Keratinocyte (primary cell): Measurements from ENCODE around the gene KLHL29. TPM values are rescaled to one million over a fixed set of nuclear protein-coding genes. Genes with fewer than 3 reads are reported as not detected.

Experiments
- DNase-seq: peaks from one replicate; pipeline ENCODE4 v3.0.0-alpha.2; 2011; ENCODE audit warnings: low read depth, missing footprints, low spot score
- FAIRE-seq: peaks from 2 replicates; lab custom pipeline; 2011; peaks lifted over from hg19 to GRCh38; lab: Jason Lieb, UNC
- H2AFZ ChIP-seq: 2 replicates; pipeline ENCODE4 v1.6.0; 2012; ENCODE audit warnings: low read length, control low read depth, inconsistent platforms; ENCODE audit not compliant: control insufficient read depth
- H3K27ac ChIP-seq: 2 replicates; pipeline ENCODE4 v1.5.1; 2011; ENCODE audit warnings: low read length; ENCODE audit not compliant: control insufficient read depth, insufficient read depth
- H3K27me3 ChIP-seq: 3 replicates; pipeline ENCODE4 v1.6.0; 2011; ENCODE audit warnings: low read length; ENCODE audit not compliant: control insufficient read depth, insufficient read depth; ENCODE audit errors: extremely low read depth
- H3K36me3 ChIP-seq, 2 experiments: 2 replicates in 1 of 2; 3 replicates in 1 of 2; pipeline ENCODE4 v1.5.1; 2011; ENCODE audit warnings: low read length in 2 of 2, mild to moderate bottlenecking in 1 of 2; ENCODE audit not compliant: control insufficient read depth in 2 of 2, insufficient read depth in 2 of 2; ENCODE audit errors: extremely low read depth in 1 of 2
- H3K4me1 ChIP-seq: 3 replicates; pipeline ENCODE4 v1.5.1; 2011; ENCODE audit warnings: low read length; ENCODE audit not compliant: control insufficient read depth, insufficient read depth; ENCODE audit errors: extremely low read depth
- H3K4me2 ChIP-seq: 3 replicates; pipeline ENCODE4 v1.6.0; 2011; ENCODE audit warnings: low read depth, low read length; ENCODE audit not compliant: control insufficient read depth, insufficient read depth; ENCODE audit errors: extremely low read depth
- H3K4me3 ChIP-seq, 3 experiments: fragments of 200-600 bp in 1 of 3; sonication (generic) in 1 of 3; 2 replicates in 2 of 3; 3 replicates in 1 of 3; pipeline ENCODE4 v1.5.1; 2011 to 2016; ENCODE audit warnings: low read length in 3 of 3, mild to moderate bottlenecking in 3 of 3, control low read depth in 2 of 3, inconsistent platforms in 1 of 3, low read depth in 1 of 3, mixed read lengths in 1 of 3, mixed run types in 1 of 3, moderate library complexity in 1 of 3; ENCODE audit not compliant: control insufficient read depth in 2 of 3, insufficient read depth in 2 of 3; ENCODE audit errors: extremely low read depth in 1 of 3
- H3K79me2 ChIP-seq: 2 replicates; pipeline ENCODE4 v1.6.0; 2012; ENCODE audit warnings: low read length; ENCODE audit not compliant: control insufficient read depth, insufficient read depth
- H3K9ac ChIP-seq: 3 replicates; pipeline ENCODE4 v1.6.0; 2011; ENCODE audit warnings: low read length; ENCODE audit not compliant: control insufficient read depth, insufficient read depth; ENCODE audit errors: extremely low read depth
- H3K9me1 ChIP-seq: 3 replicates; pipeline ENCODE4 v1.6.0; 2011; ENCODE audit warnings: low read length; ENCODE audit not compliant: control insufficient read depth, insufficient read depth; ENCODE audit errors: extremely low read depth
- H3K9me3 ChIP-seq: 2 replicates; pipeline ENCODE4 v1.5.1; 2012; ENCODE audit warnings: low read depth, low read length; ENCODE audit not compliant: control insufficient read depth
- H4K20me1 ChIP-seq: 3 replicates; pipeline ENCODE4 v1.6.0; 2011; ENCODE audit warnings: low read length; ENCODE audit not compliant: control insufficient read depth, insufficient read depth; ENCODE audit errors: extremely low read depth
- EZH2 ChIP-seq: IDR thresholded peaks from one replicate; pipeline ENCODE4 v1.6.1; 2012; ENCODE audit warnings: inconsistent platforms, mild to moderate bottlenecking, low read length, moderate library complexity
- dilution Hi-C: fragments of 300-500 bp; cut with MboI; formaldehyde crosslinking; loops from one replicate; pipeline ENCODE4 v1.7.0; 2020; ENCODE audit warnings: low sequenced_read_pairs; ENCODE audit not compliant: extremely low pct_ligation_motif_present
- polyA plus RNA-seq, 5 experiments: library from polyadenylated mRNA; depleted of rRNA in 3 of 5; stranded (reverse) in 3 of 5; stranded (forward) in 1 of 5; unstranded in 1 of 5; fragments of >200 nt; gene quantifications; 1 replicate in 1 of 5; 2 replicates in 3 of 5; 3 replicates in 1 of 5; pipeline versions ENCODE4 v1.2.1 to v1.2.3, GENCODE V29; 2011 to 2012; ENCODE audit warnings: missing spikeins in 2 of 5, low read depth in 1 of 5, low replicate concordance in 1 of 5
- TF ChIP-seq, protein P1 (sequence below), 3 experiments: IDR thresholded peaks in 1 of 3; conservative IDR thresholded peaks in 1 of 3; optimal IDR thresholded peaks in 1 of 3; 2 replicates in 2 of 3; 3 replicates in 1 of 3; pipeline versions ENCODE3 to v1.5.1; 2011; ENCODE audit warnings: low read length in 3 of 3, mild to moderate bottlenecking in 3 of 3, moderate library complexity in 2 of 3, control low read depth in 1 of 3, inconsistent platforms in 1 of 3; ENCODE audit not compliant: insufficient read depth in 2 of 3; ENCODE audit errors: extremely low read depth in 1 of 3

Gene KLHL29
- polyA plus RNA-seq, 1 donor (not counting 4 experiments of a cell fraction or from before 2014, with no cell fraction given) = 4.7 TPM

- no peaks in the 10 kb centered on the region for H3K27me3 ChIP-seq
- peaks cover 15% of the 10 kb centered on the region for H3K79me2 ChIP-seq
- no peak for FAIRE-seq
- TF ChIP-seq, protein P1, sequence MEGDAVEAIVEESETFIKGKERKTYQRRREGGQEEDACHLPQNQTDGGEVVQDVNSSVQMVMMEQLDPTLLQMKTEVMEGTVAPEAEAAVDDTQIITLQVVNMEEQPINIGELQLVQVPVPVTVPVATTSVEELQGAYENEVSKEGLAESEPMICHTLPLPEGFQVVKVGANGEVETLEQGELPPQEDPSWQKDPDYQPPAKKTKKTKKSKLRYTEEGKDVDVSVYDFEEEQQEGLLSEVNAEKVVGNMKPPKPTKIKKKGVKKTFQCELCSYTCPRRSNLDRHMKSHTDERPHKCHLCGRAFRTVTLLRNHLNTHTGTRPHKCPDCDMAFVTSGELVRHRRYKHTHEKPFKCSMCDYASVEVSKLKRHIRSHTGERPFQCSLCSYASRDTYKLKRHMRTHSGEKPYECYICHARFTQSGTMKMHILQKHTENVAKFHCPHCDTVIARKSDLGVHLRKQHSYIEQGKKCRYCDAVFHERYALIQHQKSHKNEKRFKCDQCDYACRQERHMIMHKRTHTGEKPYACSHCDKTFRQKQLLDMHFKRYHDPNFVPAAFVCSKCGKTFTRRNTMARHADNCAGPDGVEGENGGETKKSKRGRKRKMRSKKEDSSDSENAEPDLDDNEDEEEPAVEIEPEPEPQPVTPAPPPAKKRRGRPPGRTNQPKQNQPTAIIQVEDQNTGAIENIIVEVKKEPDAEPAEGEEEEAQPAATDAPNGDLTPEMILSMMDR (optimal IDR thresholded peaks at IDR 0.05 in 1 of 3, IDR thresholded peaks at IDR 0.05 in 1 of 3, conservative IDR thresholded peaks at IDR 0.05 in 1 of 3; ENCODE audit: extremely low read depth in 1 of 3, insufficient read depth in 2 of 3, low read length in 3 of 3) = no peak
- TF ChIP-seq EZH2 = no peak
- no peak overlapping the region for H2AFZ ChIP-seq
- dilution Hi-C loops = no loop called here
- no peak overlapping the region for H3K27ac ChIP-seq
- no peaks in the 10 kb centered on the region for H3K9me3 ChIP-seq
- peaks cover 15% of the 10 kb centered on the region for H3K4me1 ChIP-seq
- H3K9me1 ChIP-seq = peaks cover 3% of the 10 kb centered on the region
- no peak overlapping the region for H3K9ac ChIP-seq
- peaks cover 9% of the 10 kb centered on the region for H4K20me1 ChIP-seq
- H3K4me2 ChIP-seq = no peak overlapping the region
- no peak for DNase-seq
- no peak overlapping the region for H3K4me3 ChIP-seq
- peaks cover 0 to 2% of the 10 kb centered on the region in 2 experiments for H3K36me3 ChIP-seq
Measured at GRCh38 chr2:23423062-23423872, 38.3 kb downstream of the KLHL29 start.

- no peak for FAIRE-seq
- H3K27ac ChIP-seq = no peak overlapping the region
Measured at GRCh38 chr2:23423873-23424680, 39.1 kb downstream of the KLHL29 start.

More at GRCh38 chr2:23423873-23424680, 39.1 kb downstream of the KLHL29 start:
- H3K9ac ChIP-seq = no peak overlapping the region
- peaks cover 0 to 4% of the 10 kb centered on the region in 2 experiments for H3K36me3 ChIP-seq
- peaks cover 4% of the 10 kb centered on the region for H3K9me1 ChIP-seq
- H2AFZ ChIP-seq = no peak overlapping the region
- no peak overlapping the region for H3K4me2 ChIP-seq
- H3K9me3 ChIP-seq = no peaks in the 10 kb centered on the region
- no peak overlapping the region for H3K4me3 ChIP-seq
- H3K4me1 ChIP-seq = peaks cover 15% of the 10 kb centered on the region
- peaks cover 9% of the 10 kb centered on the region for H4K20me1 ChIP-seq
- no peak for DNase-seq
- H3K79me2 ChIP-seq = peaks cover 15% of the 10 kb centered on the region
- dilution Hi-C loops = no loop called here
- H3K27me3 ChIP-seq = no peaks in the 10 kb centered on the region
- no peak for TF ChIP-seq EZH2
- TF ChIP-seq, protein P1 (optimal IDR thresholded peaks at IDR 0.05 in 1 of 3, IDR thresholded peaks at IDR 0.05 in 1 of 3, conservative IDR thresholded peaks at IDR 0.05 in 1 of 3; ENCODE audit: extremely low read depth in 1 of 3, insufficient read depth in 2 of 3, low read length in 3 of 3) = no peak
